Activated naive CD8-positive, alpha-beta T cell treated with anti-CD3 and anti-CD28 coated beads, Interleukin-2, amount 50 U/mL, for 16 hours (primary cell): Measurements from ENCODE around the gene CS.
"Not testable (repeated sequence)": the region's sequence is repeated elsewhere in the genome, so short reads cannot be mapped to it uniquely, and the experiment has no call there.

Source experiments
- DNase-seq: peaks from one replicate; pipeline ENCODE4 v3.0.0-alpha.2; 2020; ENCODE audit warnings: low read depth, low spot score

Gene CS

GRCh38 chr12:56321027-56321426 lies 20.9 kb upstream of the CS start:
- no peak for DNase-seq

- DNase-seq = no peak
Observed at GRCh38 chr12:56317675-56318074, 17.5 kb upstream of the CS start.

GRCh38 chr12:56315622-56316473 lies 15.7 kb upstream of the CS start, which contains the start of gene CNPY2:
TSS of gene CNPY2 (minus strand) at chr12:56315988. CDS start at chr12:56315217, 771 bp downstream.
- peak; percentile 88 for DNase-seq

GRCh38 chr12:56315249-56315621 lies 15.1 kb upstream of the CS start:
- no peak for DNase-seq

- DNase-seq = no peak
Observed at GRCh38 chr12:56311003-56311402, 10.9 kb upstream of the CS start.

- no peak for DNase-seq
Observed at GRCh38 chr12:56308714-56309113, 8.6 kb upstream of the CS start.

GRCh38 chr12:56307221-56307965 lies 7.3 kb upstream of the CS start:
- DNase-seq = no peak

- DNase-seq = no peak
Observed at GRCh38 chr12:56304872-56305590, 4.9 kb upstream of the CS start.

GRCh38 chr12:56304276-56304675 lies 4.1 kb upstream of the CS start:
- DNase-seq = no peak

GRCh38 chr12:56300644-56301464 lies 724 bp upstream of the CS start:
- no peak for DNase-seq

- DNase-seq = no peak
Observed at GRCh38 chr12:56299308-56299852, 750 bp downstream of the CS start.

GRCh38 chr12:56298828-56299227 lies 1.3 kb downstream of the CS start:
- DNase-seq = no peak

GRCh38 chr12:56297400-56297799 lies 2.7 kb downstream of the CS start:
- DNase-seq = no peak

- no peak for DNase-seq
Observed at GRCh38 chr12:56296295-56296694, 3.8 kb downstream of the CS start.

GRCh38 chr12:56293795-56294194 lies 6.3 kb downstream of the CS start:
- DNase-seq = no peak

GRCh38 chr12:56288705-56289387 lies 11.3 kb downstream of the CS start:
- no peak for DNase-seq

GRCh38 chr12:56286044-56286830 lies 13.9 kb downstream of the CS start:
- DNase-seq = no peak

- DNase-seq = not testable (repeated sequence)
Observed at GRCh38 chr12:56284263-56284662, 15.9 kb downstream of the CS start.

GRCh38 chr12:56282579-56282978 lies 17.6 kb downstream of the CS start:
- DNase-seq = no peak

GRCh38 chr12:56282030-56282429 lies 18.1 kb downstream of the CS start:
- DNase-seq = no peak
